Activated CD4-positive, CD25-positive, alpha-beta regulatory T cell (primary cell): ENCODE data around the gene PDSS1.
A peak's percentile ranks its signal among the peaks of the same experiment; 100 is the strongest.
"Not testable (repeated sequence)": the region's sequence is repeated elsewhere in the genome, so short reads cannot be mapped to it uniquely, and the experiment has no call there.

Experiments used
- DNase-seq, 4 experiments: peaks; one replicate each; lab custom pipeline; 2025; lab: John Stamatoyannopoulos, UW

Gene PDSS1

DNA sequence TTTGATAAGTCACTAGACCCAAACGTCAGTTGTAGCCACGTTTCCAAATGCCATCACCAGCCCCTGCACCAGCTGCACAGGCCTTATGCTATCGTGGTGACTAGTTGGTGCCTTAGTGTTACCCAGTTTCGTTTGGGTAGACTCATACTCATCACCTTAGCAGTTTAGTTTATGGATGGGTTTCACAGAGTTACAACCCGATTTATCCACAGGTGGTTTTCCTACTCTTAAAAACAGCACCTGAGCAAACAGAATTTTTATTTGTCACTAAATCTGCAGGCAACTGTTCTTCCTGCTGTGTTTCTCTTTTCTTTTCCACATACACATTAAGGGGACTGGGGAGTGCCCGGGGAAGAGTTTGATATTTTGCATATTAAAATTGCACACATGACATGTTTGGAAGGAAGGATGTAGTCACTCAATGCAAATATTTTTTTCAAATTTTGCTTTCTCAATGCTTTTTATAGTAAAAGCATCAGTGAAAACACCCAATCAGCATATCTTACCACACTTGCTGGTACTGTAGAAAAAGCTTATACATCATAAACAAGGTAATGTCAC lies 41.6 kb downstream of the PDSS1 start:
- peak in 1 of 4 experiments; percentile 11 for DNase-seq

DNA sequence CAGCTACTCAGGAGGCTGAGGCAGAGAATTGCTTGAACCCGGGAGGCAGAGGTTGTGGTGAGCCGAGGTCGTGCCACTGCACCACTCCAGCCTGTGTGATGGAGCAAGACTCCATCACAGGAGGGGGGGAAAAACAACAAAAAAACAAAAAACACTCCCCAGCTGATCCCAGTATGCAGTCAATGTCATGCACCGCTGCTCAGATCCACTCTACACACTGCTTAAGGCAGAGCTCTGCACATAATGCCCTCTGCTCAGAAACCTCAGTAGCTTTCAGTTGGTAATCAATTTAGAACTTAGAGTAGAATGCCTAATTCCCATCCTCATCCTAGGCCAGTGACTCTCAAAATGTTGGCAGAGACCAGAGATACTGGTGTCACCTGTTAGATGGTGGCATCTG lies 43.9 kb downstream of the PDSS1 start:
- no peak for DNase-seq

DNA sequence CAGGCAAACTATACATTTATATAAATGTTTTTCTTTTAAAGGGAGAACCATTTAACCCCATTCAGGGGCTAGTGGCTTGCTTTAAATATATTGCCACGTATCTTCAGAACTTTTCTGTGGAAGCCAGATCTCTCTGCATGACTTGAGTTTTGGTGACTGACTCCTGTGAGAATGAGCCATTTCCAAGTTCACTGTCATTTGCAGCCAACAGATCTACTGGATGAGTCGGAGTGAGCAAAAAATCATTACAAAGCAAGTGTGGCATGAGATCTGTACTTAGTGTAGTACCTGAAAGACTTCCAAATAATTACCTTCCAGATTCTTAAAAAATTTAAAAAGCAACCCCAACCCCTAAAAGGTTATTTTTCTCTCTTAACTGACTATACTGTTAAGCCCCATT lies 45.6 kb downstream of the PDSS1 start:
- DNase-seq: no peak

DNA sequence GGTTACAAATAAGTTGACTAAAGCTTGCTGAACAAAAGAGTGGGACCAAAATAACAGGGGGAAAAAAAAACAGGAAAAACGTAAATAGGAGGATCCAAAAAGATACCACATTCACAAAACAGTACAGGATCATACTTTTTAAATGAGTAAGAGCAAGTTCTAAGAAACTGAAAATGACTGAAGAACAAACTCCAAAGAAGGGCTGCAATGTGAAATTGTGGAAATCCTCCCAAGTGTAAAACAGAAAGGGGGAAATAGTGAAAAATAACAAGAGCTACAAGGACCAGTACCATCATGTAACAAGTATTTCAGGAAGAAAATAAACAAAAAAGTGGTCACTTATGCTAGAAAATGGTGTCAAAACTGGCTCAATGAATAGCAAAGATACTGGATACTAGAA lies 46.3 kb downstream of the PDSS1 start:
- no peak for DNase-seq

DNA sequence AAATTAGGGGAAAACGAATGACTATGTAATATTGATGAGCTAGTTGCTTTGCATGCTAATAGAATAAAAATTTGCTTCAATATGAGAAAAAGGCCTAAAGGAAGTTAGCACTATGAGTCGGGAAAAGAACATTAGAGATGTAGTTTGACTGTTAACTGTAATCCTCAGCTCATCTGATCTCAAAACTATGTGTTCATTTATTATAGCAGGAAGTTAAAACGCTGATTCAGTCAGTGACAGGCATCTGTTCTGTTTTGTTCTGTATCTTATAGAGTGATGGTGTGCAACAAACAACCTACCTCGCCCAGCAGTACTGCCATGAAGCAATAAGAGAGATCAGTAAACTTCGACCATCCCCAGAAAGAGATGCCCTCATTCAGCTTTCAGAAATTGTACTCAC lies 48.6 kb downstream of the PDSS1 start:
- no peak for DNase-seq

DNA sequence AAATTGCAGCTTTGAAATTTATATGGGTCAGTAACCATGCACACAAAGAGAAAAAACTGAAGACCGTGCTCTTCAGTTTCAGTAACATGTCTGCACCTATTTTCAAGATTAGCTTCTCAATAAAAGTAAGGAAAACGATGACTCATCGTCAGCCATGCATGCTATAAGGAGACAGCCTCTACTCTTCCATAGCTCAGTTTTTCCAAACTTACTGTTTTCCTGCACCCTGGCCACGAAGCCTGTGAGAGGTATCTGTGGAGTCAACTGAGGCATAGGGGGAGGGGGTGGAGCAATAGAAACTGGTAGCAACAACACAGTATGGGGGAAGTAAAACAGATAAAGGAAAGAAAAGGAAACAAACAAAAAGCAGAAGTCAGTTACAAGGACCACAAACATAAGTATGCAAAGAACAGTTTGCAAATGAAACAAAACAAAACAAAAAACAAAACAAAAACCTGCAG lies 58.0 kb downstream of the PDSS1 start:
- no peak for DNase-seq

DNA sequence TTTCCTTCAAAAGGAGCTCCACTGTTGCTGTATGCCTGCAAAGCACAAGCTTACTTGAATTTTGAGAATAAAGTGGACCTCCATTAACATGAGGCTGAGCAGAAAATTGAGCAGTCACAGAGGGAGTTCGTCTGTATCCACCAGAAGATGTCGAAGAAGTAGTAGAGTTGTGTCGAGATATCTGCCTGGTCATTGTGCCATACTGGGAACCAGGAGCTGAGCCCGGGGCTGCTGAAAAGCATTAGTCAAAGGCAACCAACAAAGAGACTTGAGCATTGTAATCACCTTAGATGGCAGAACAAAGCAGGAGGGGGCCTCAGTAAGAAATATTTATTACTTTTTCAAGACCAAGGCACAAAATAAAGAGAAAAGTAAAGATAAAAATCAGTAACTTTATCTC lies 61.5 kb downstream of the PDSS1 start:
- DNase-seq: no peak

DNA sequence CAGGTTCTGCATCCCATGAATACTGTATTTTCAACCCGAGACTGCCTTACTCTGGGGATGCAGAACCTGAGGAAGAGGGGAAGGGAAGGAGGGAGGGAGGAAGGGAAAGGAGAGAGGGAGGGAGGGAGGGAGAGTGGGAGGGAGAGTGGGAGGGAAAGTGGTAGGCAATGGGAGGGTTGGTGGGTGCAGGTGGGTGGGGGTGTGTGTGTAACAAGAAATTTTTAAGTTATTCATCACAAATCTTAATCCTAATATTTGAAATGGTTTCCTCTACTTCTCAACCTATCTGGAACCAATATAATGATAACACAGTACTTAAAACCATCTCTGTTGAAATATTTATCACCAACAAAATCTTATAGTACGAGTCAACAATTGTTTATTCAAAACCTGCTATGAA lies 68.0 kb downstream of the PDSS1 start:
- no peak for DNase-seq

DNA sequence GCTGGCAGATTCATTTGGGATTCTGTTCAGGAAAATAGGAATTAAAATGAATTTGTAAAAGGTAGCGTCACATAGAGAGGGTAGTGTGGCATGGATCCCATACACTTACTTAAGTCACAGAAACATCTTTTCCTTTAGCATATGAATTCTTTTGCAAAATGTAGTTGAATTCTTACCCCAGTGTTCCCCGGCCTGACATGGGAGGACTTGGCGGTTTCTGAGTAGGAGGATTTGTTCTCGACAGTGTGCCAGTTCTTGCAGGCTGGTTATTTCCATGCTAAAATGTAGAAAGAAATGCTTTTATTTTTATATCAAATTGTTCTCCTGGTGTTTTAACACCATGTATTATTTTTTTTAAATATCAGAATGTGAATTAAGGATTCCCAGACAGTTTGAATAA lies 72.6 kb downstream of the PDSS1 start:
- DNase-seq: no peak

DNA sequence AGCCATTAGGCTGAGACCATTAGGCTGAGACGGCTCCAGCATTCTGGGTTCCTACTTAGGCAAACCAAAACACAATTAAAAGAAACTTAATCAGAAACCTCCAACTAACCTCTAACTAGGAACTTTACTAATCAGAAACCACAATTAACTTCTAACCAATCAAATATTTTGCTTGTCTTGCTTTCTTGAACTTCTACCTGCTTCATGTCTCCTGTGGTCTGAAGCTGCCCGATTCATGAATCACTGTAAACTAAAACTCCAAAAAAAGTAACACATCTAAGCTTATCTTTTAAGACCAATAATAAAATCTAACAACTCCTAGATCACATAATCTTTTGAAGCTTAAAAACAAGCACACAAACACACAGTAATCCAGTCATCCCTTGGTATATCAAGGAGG lies 76.1 kb downstream of the PDSS1 start:
- DNase-seq: no peak

DNA sequence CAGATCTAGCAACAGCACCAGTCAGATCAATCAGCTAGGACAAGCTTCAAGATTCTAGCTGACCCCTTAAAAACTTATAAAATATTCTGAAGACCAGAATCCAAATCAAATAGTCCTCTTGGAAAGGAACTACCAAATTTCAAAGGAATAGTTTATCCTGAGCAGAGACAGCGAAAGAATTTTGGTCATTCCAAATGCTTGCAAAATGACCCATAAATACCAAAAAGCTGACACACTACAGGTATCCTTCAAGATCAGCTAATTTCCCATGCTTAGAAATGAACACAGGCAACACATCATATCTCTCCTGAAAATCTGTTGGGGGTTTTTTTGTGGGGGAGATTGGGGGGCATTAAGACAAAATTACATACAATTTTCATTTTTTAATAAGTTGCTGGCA lies 78.8 kb downstream of the PDSS1 start:
- no peak for DNase-seq

DNA sequence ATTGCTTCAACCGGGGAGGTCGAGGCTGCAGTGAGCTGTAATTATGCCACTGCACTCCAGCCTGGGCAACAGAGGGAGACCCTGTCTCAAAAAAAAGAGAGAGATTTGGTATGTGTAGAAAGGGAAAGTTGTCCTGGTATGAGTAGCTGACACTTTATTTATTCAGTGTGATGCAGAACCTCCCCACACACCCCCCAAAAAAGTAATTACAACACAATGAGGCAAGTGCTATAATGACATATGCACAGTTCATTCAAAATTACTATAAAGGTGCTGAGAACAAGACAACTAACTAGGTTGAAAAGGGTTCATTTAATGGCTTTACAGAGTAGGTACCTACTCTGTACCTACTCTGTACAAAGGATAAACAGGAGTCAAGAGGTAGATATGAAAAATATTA lies 80.2 kb downstream of the PDSS1 start:
- DNase-seq: no peak

DNA sequence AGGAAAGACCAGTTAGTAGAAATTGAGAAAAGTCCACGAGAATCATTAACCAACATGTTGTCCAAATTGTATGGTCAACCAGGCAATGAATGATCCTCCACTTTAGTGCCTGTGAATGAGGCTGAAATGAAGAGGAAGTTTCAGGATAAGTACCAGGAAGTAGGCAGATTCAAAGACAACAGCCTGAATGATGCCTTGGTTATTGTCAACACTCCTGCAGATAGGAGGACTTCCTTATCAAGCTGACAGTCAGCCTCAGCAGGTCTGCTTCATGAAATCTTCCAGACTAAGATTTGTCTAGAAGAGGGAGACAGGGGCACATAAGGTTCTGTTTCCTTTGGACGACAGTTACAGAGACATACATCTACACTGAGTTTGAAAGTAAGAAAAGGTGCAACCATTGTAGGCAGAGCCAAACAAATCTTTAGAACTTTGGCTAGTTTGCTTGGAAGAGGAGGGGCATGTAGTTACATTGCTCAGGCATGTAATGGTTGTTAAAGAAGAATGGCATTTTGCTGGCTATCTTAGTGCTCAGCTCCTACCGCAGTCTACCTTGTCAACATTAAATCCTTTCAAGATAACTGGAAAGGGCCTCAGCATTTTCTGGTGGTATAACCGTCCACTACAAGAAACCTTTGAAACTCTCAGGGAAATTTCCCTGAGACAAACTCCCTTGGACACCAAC lies 81.8 kb downstream of the PDSS1 start:
- no peak for DNase-seq

DNA sequence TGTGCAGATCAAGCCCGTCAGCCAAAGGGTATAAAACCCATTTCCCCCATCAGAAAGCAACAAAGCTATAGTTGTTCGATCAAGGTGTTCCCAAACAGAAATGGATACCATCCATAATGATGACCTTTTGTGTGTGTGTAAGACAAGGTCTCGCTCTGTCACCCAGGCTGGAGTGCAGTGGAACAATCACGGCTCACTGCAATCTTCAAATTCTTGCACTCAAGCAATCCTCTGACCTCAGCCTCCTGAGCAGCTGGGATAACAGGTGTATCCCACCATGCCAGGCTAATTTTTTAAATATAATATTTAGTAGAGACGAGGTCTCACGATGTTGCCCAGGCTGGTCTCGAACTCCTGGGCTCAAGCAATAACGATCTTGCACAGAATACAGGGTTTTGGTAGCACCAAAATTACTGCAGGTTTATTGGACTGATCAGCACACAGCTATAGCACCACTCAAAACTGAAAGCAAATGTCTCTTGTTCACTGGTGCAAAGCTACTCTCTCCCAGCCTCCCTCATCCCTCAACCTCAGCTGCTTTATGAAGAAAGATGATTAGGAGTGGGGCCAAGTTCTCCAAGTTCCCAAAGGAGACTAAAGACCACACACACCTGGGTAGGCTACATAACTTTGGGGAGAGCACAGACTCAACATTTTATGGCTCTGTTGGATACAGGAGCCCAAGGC lies 82.7 kb downstream of the PDSS1 start:
- no peak for DNase-seq

DNA sequence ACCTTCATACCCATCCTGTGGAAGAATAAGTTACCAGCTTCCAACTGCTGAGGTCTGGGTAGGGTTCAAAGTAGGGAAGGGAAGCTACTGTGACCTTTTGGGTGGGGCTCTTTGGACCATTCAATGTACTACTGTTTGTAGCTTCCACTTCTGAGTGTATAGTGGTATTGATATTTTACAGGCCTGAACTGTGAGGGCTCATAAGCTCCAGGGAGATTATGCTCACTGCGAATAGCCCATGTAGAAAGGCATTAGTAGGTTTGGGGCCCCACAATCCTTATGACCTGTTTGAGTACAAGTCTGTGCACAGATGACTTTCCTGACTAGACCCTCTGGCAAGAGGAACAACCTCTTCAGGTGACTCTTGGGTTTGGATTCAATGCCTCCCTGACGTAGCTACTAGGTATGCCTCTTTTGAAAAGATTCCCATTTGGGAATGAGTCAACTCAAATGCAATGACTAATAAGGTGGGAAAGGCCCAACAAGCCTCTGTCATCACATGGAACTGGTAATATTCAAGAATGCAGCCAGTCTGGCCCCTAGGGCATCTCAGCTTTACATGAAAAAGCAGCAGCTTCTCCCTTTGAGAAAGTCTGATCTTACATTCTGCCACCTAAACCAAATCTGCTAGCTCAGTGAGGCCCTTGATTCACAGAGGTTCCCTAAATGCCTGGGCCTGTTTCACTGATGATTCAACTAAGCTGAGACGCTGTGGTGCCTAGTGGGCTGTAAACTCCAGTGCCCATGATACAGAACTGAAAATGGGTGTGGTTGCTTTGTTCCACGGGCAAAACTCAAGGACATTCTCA lies 83.5 kb downstream of the PDSS1 start:
- no peak for DNase-seq

DNA sequence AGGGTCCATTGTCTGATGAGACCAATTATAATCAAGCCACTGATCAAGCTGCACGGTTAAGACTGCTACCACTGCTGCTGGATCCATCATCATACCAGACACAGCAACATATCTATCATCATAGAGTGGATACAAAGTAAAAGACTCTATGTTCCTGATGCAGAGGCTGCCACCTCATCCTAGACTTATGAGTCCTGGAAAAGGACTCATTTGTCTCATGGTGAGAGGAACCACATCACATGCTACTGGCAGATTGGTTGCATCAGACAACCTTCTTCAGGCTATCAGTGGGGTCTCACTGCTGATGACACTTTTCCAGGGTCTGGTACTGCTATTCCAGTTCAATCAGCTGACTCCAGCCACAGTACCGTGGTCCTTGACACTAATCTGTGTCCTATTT lies 84.3 kb downstream of the PDSS1 start:
- no peak for DNase-seq

DNA sequence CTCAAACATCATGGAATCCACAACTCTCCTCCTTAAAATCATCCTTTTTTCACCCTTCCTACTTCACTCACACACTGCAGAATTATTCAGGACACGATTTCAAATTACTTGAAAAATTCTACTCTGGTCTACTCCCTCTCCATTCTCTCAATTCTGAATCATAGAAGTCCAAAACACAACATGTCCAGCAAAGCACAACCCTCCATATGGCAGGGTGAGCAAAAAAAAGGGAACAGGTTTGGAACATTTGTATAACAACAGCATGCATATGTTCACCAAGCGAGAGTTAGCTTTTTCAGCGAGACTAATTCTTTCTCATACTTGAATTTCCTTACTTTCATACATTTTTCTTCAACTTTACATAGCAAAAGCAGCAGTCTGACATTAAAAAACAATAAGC lies 89.9 kb downstream of the PDSS1 start:
- DNase-seq: no peak

DNA sequence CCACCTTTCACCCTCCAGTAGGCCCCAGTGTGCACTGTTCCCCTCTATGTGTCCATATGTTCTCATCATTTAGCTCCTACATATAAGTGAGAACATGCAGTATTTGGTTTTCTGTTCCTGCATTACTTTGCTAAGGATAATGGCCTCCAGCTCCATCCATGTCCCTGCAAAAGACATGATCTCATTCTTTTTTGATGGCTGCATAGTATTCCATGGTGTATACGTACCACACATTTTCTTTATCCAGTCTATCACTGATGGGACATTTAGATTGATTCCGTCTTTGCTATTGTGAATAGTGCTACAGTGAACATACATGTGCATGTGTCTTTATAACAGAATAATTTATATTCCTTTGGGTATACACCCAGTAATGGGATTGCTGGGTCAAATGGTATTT lies 92.3 kb downstream of the PDSS1 start:
- DNase-seq: not testable (repeated sequence)

DNA sequence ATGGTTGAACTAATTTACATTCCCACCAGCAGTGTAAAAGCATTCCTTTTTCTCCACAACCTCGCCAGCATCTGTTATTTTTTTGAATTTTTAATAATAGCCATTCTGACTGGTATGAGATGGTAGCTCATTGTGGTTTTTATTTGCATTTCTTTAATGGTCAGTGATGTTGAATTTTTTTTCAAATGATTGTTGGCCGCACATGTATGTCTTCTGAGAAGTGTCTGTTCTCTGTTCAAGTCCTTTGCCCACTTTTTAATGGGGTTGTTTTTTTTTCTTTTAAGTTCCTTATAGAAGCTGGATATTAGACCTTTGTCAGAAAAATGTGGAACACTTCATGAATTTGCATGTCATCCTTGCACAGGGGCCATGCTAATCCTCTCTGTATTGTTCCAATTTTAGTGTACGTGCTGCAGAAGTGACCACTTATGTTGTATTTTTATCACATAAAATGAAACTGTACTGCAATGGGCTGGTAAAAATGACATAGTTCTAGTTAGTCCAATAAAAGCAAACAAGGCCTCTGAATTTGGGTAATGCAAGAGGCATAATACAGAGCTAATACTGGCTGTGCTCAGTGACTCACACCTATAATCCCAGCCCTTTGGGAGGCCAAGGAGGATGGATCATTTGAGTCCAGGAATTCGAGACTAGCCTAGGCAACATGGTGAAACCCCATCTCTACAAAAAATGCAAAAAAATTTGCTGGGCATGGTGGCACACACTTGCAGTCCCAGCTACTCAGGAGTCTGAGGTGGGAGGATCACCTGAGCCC lies 92.9 kb downstream of the PDSS1 start:
- no peak for DNase-seq

DNA sequence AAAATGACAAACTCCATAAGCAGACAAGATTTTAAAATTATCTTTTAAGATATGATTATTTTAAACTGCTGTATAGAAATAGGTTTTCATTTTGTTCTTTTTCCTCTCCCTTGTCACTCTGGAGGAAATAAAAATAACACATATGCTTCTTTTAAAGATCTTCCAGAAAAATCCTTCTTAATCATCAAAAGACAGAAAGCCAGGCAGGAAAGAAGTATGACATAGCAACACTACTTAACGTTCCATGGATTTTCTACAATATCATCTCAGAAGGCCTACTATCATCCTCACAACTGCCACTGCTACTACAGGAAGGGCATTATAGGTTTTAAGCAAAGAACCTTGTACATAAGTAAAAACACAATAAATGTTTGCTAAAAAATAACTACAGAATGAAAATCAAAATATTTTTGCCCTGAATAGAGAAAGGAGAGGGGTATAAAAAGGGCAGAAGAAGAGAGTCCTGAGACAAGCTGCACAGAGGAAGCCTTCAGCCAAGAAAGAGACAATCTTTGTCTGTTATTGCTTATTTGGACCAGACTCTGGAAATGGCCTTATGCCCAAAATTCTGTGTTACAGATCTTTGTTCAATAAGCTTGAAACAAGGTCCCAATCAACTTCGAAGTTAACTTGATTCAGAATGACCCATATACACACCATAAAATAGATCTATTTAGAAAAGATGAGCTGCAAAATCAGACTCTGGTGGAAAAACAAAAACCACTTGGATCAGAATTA lies 95.4 kb downstream of the PDSS1 start:
- DNase-seq: no peak
